ENCODE results near the gene SCLY. TPM values are rescaled to one million over a fixed set of nuclear protein-coding genes. Genes with fewer than 3 reads are reported as not detected.

SCLY gene
- total and polyA plus RNA-seq, 2 donors (not counting 1 experiment from before 2014, with no cell fraction given), result 5.3 to 16.5 TPM

DNA sequence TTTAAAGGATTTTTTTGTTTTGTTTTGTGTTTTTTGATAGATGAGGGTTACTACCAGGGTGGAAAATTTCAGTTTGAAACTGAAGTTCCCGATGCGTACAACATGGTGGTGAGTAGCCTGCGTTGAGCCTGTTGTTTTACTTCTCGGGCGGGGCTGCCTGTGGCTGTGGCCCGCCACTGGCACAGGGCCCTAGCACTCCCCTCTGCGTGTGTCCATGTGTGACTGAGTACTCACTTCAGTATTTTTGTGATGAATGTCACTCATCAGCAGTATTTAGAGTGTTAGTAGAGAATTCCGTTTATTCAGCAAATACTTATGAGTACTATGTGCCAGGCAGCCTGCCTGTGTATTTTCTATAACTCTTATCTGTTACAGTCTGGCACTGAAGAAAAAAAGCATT, 44.3 kb upstream of the SCLY start:
- Histone ChIP-seq H3K4me3 (replicated peaks in 1 of 4; ENCODE audit: control extremely low read depth in 1 of 4, insufficient read depth in 1 of 4, low read depth in 3 of 4, low read length in 4 of 4) (no peak overlapping the region), H3K4me1 (ENCODE audit: control insufficient read depth, extremely low read depth, insufficient read depth, low read length) (no peaks in the 10 kb centered on the region), H2AFZ (ENCODE audit: low read length) (no peak overlapping the region), H3K9ac (ENCODE audit: insufficient read depth, low read length) (no peak overlapping the region), H4K20me1 (ENCODE audit: control insufficient read depth, extremely low read depth, insufficient read depth, low read length) (no peaks in the 10 kb centered on the region), H3K36me3 (ENCODE audit: control insufficient read depth, insufficient read depth, low read length) (peaks cover 2% of the 10 kb centered on the region), H3K4me2 (ENCODE audit: extremely low read depth, insufficient read depth, low read length) (no peak overlapping the region), H3K79me2 (ENCODE audit: control insufficient read depth, insufficient read depth, low read length) (no peaks in the 10 kb centered on the region), H3K9me3 (ENCODE audit: control insufficient read depth, insufficient read depth, low read depth, low read length) (no peaks in the 10 kb centered on the region), H3K27ac (ENCODE audit: insufficient read depth, low read length) (no peak overlapping the region), H3K27me3 (ENCODE audit: control insufficient read depth, insufficient read depth, low read length) (no peaks in the 10 kb centered on the region)
- DNase-seq (ENCODE audit: low read depth in 2 of 2), result no peak
- no peak for TF ChIP-seq EZH2 (IDR thresholded peaks at IDR 0.05; ENCODE audit: low read length, missing control alignments)
- TF ChIP-seq CTCF (conservative IDR thresholded peaks at IDR 0.05 in 1 of 2, IDR thresholded peaks at IDR 0.05 in 1 of 2; ENCODE audit: low read depth in 1 of 2, low read length in 2 of 2), result no peak

DNA sequence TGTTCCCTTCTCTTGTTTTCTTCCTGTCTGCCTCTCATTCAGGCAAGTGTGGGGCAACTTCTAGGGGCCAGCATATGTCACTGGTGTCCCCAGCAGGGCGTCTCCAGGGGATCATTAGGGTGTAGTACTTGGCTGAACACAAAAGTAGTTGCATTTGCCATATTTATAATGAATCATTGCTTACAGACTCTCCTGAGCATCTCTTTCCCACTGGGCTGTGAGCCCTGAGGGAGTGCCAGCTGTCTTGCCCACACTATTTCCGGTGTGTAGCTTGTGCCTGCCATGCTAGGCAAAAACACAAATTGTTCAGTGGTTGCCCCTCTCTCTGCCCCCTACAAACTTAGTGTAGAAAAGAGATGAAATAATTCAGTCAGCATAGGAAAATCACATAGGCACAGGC, 40.8 kb upstream of the SCLY start:
- H2AFZ ChIP-seq (ENCODE audit: low read length), result no peak overlapping the region
- H3K9ac ChIP-seq (ENCODE audit: insufficient read depth, low read length), result no peak overlapping the region
- H3K27ac ChIP-seq (ENCODE audit: insufficient read depth, low read length), result no peak overlapping the region
- H3K4me2 ChIP-seq (ENCODE audit: extremely low read depth, insufficient read depth, low read length), result no peak overlapping the region
- TF ChIP-seq EZH2 (IDR thresholded peaks at IDR 0.05; ENCODE audit: low read length, missing control alignments), result no peak
- no peak for TF ChIP-seq CTCF (conservative IDR thresholded peaks at IDR 0.05 in 1 of 2, IDR thresholded peaks at IDR 0.05 in 1 of 2; ENCODE audit: low read depth in 1 of 2, low read length in 2 of 2)
- H3K79me2 ChIP-seq (ENCODE audit: control insufficient read depth, insufficient read depth, low read length), result no peaks in the 10 kb centered on the region
- no peaks in the 10 kb centered on the region for H3K4me1 ChIP-seq (ENCODE audit: control insufficient read depth, extremely low read depth, insufficient read depth, low read length)
- DNase-seq (ENCODE audit: low read depth in 2 of 2), result peak in 1 of 2 donors; percentile 11
- no peaks in the 10 kb centered on the region for H3K9me3 ChIP-seq (ENCODE audit: control insufficient read depth, insufficient read depth, low read depth, low read length)
- peaks cover 2% of the 10 kb centered on the region for H3K36me3 ChIP-seq (ENCODE audit: control insufficient read depth, insufficient read depth, low read length)
- no peaks in the 10 kb centered on the region for H3K27me3 ChIP-seq (ENCODE audit: control insufficient read depth, insufficient read depth, low read length)
- H3K4me3 ChIP-seq (replicated peaks in 1 of 4; ENCODE audit: control extremely low read depth in 1 of 4, insufficient read depth in 1 of 4, low read depth in 3 of 4, low read length in 4 of 4), result no peak overlapping the region
- no peaks in the 10 kb centered on the region for H4K20me1 ChIP-seq (ENCODE audit: control insufficient read depth, extremely low read depth, insufficient read depth, low read length)

- Histone ChIP-seq H3K27me3 (ENCODE audit: control insufficient read depth, insufficient read depth, low read length) (no peaks in the 10 kb centered on the region), H2AFZ (ENCODE audit: low read length) (no peak overlapping the region), H3K27ac (ENCODE audit: insufficient read depth, low read length) (no peak overlapping the region), H3K4me1 (ENCODE audit: control insufficient read depth, extremely low read depth, insufficient read depth, low read length) (no peaks in the 10 kb centered on the region), H3K36me3 (ENCODE audit: control insufficient read depth, insufficient read depth, low read length) (peaks cover 2% of the 10 kb centered on the region), H3K4me3 (replicated peaks in 1 of 4; ENCODE audit: control extremely low read depth in 1 of 4, insufficient read depth in 1 of 4, low read depth in 3 of 4, low read length in 4 of 4) (no peak overlapping the region), H3K9ac (ENCODE audit: insufficient read depth, low read length) (no peak overlapping the region), H3K4me2 (ENCODE audit: extremely low read depth, insufficient read depth, low read length) (no peak overlapping the region), H3K79me2 (ENCODE audit: control insufficient read depth, insufficient read depth, low read length) (no peaks in the 10 kb centered on the region), H4K20me1 (ENCODE audit: control insufficient read depth, extremely low read depth, insufficient read depth, low read length) (no peaks in the 10 kb centered on the region), H3K9me3 (ENCODE audit: control insufficient read depth, insufficient read depth, low read depth, low read length) (no peaks in the 10 kb centered on the region)
- no peak for TF ChIP-seq EZH2 (IDR thresholded peaks at IDR 0.05; ENCODE audit: low read length, missing control alignments)
- TF ChIP-seq CTCF (conservative IDR thresholded peaks at IDR 0.05 in 1 of 2, IDR thresholded peaks at IDR 0.05 in 1 of 2; ENCODE audit: low read depth in 1 of 2, low read length in 2 of 2), result no peak
- DNase-seq (ENCODE audit: low read depth in 2 of 2), result no peak
Observed at GRCh38 chr2:238020816-238021215, 40.0 kb upstream of the SCLY start.
